Measurements from ENCODE around the gene KDM1B.

DNA sequence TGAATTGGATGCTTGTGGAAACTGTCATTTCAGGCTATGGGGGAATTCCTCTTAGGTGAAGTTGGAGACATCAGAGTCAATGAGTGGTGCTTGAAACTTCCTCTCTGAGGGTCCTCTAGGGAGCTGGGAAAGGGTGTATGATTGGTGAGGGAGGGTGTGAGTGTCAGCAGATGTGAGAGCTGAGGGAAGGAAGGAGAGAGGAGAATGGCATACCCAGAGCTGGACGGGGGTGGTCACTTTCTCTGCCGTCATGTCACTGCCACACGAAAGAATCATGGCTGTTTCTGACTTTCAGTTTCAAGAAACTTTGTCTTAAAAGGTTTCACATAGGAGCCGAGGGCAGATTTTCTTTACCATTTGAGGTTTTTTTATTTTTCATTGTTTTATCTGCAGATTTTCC lies 58.8 kb downstream of the KDM1B start:
- no peak for TF ChIP-seq EZH2phosphoT487 (IDR thresholded peaks at IDR 0.05; ENCODE audit: borderline replicate concordance, low read length)
- TF ChIP-seq, protein P1, sequence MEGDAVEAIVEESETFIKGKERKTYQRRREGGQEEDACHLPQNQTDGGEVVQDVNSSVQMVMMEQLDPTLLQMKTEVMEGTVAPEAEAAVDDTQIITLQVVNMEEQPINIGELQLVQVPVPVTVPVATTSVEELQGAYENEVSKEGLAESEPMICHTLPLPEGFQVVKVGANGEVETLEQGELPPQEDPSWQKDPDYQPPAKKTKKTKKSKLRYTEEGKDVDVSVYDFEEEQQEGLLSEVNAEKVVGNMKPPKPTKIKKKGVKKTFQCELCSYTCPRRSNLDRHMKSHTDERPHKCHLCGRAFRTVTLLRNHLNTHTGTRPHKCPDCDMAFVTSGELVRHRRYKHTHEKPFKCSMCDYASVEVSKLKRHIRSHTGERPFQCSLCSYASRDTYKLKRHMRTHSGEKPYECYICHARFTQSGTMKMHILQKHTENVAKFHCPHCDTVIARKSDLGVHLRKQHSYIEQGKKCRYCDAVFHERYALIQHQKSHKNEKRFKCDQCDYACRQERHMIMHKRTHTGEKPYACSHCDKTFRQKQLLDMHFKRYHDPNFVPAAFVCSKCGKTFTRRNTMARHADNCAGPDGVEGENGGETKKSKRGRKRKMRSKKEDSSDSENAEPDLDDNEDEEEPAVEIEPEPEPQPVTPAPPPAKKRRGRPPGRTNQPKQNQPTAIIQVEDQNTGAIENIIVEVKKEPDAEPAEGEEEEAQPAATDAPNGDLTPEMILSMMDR (conservative IDR thresholded peaks at IDR 0.05; ENCODE audit: low read depth, low read length): no peak
